Upper lobe of left lung (tissue), 6 donors: ENCODE measurements around the gene WDR37. TPM values are rescaled to one million over a fixed set of nuclear protein-coding genes. Genes with fewer than 3 reads are reported as not detected.

ENCODE experiments used
- ATAC-seq, 2 donors: fragments of 200-7000 bp; cut with Tn5 transposase; one replicate each; pipeline ENCODE4 v1.9.1; 2022; ENCODE audit warnings: mild to moderate bottlenecking in 2 of 2, moderate library complexity in 2 of 2; ENCODE audit not compliant: low FRiP score in 2 of 2
- DNase-seq, 2 donors: peaks; one replicate each; pipeline ENCODE4 v3.0.0-alpha.2; 2019 to 2020
- H3K27ac ChIP-seq, 4 donors: fragments of 200-600 bp; sonication (generic); one replicate each; pipeline ENCODE4 v1.5.1; 2016 to 2019
- H3K27me3 ChIP-seq, 4 donors: fragments of 200-600 bp; sonication (generic); one replicate each; pipeline ENCODE4 v1.5.1; 2017 to 2019
- H3K36me3 ChIP-seq, 4 donors: fragments of 200-600 bp; sonication (generic); one replicate each; pipeline ENCODE4 v1.5.1; 2016 to 2019
- H3K4me1 ChIP-seq, 4 donors: fragments of 200-600 bp; sonication (generic); one replicate each; pipeline ENCODE4 v1.5.1; 2018 to 2019
- H3K4me3 ChIP-seq, 4 donors: fragments of 200-600 bp; sonication (generic); one replicate each; pipeline ENCODE4 v1.5.1; 2017 to 2019; ENCODE audit warnings: mild to moderate bottlenecking in 2 of 4, moderate library complexity in 1 of 4
- H3K9me3 ChIP-seq, 4 donors: fragments of 200-600 bp; sonication (generic); one replicate each; pipeline ENCODE4 v1.5.1; 2018 to 2019
- CTCF ChIP-seq, 6 experiments: fragments of 450-650 bp in 4 of 6; fragments of 200-600 bp in 2 of 6; sonication (generic) in 2 of 6; IDR thresholded peaks; one replicate each; pipeline ENCODE4 v1.5.1; 2016 to 2019; ENCODE audit warnings: antibody characterized with exemption in 6 of 6
- EP300 ChIP-seq, 4 donors: sonication (generic); formaldehyde crosslinking; IDR thresholded peaks; one replicate each; pipeline ENCODE4 v1.5.1; 2017; ENCODE audit warnings: antibody characterized with exemption in 4 of 4, control low read depth in 2 of 4
- POLR2A ChIP-seq, 4 donors: fragments of 450-650 bp; IDR thresholded peaks; one replicate each; pipeline ENCODE4 v1.5.1; 2016 to 2017; ENCODE audit warnings: antibody characterized with exemption in 4 of 4, mild to moderate bottlenecking in 2 of 4
- POLR2AphosphoS5 ChIP-seq, 2 donors: sonication (generic); formaldehyde crosslinking; IDR thresholded peaks; one replicate each; pipeline ENCODE4 v1.5.1; 2017; ENCODE audit warnings: antibody characterized with exemption in 2 of 2
- WGBS, 2 donors: methylation state at CpG; one replicate each; pipeline ENCODE4 v1.1.5; 2017 to 2018; 5-methylcytosine and 5-hydroxymethylcytosine counted together
- total RNA-seq, 6 donors: library from RNA; depleted of rRNA in 4 of 6; stranded (reverse); fragments of >200 nt in 4 of 6; gene quantifications; one replicate each; pipeline versions ENCODE4 v1.1.0 to v1.2.1, GENCODE V29; 2016 to 2021
- donor health status: DM: no; HTN: no; CAD: no; lungs with moderate emphysema.
- donor health status: DM: no; HTN: yes; CAD: no; lungs with severe emphysema.

Gene WDR37
- total RNA-seq, 6 donors from 2014 or later: 18.1 to 31.4 (median 19.9) TPM

DNA sequence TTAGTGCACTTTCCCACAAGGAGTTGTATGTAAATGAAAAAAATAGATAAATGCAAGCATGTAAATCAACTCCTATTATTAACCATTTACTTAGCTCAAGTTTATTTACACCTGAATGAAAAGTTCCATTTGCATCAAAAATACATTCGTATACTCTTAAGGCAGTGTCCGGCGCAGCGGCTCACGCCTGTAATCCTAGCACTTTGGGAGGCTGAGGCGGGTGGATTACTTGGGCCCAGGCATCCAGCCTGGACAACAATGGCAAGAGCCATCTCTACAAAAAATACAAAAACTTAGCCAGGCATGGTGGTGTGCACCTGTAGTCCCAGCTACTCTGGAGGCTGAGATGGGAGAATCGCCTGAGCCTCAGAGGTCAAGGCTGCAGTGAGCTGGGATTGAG, 26.3 kb upstream of the WDR37 start:
- Histone ChIP-seq H3K4me3 (no peak overlapping the region), H3K36me3 (no peaks in the 10 kb centered on the region), H3K27me3 (no peaks in the 10 kb centered on the region), H3K4me1 (no peaks in the 10 kb centered on the region), H3K27ac (no peak overlapping the region), H3K9me3 (no peaks in the 10 kb centered on the region)
- WGBS, 2 donors: 97 to 98% methylated on average over 7 of the region's 7 CpGs
- ATAC-seq: no peak
- TF ChIP-seq POLR2AphosphoS5 (IDR thresholded peaks at IDR 0.05) (no peak), EP300 (IDR thresholded peaks at IDR 0.05) (no peak), CTCF (IDR thresholded peaks at IDR 0.05) (no peak), POLR2A (IDR thresholded peaks at IDR 0.05) (no peak)
- DNase-seq: no peak

- Histone ChIP-seq H3K27me3 (no peaks in the 10 kb centered on the region), H3K4me1 (no peaks in the 10 kb centered on the region), H3K27ac (no peak overlapping the region), H3K9me3 (no peaks in the 10 kb centered on the region), H3K36me3 (peaks cover 0 to 18% (median 5%) of the 10 kb centered on the region in 4 donors), H3K4me3 (no peak overlapping the region)
- WGBS, 2 donors: 90 to 100% methylated on average over 1 of the region's 1 CpG
- ATAC-seq: no peak
- TF ChIP-seq POLR2AphosphoS5 (IDR thresholded peaks at IDR 0.05): no peak
- TF ChIP-seq CTCF (IDR thresholded peaks at IDR 0.05): no peak
- no peak for TF ChIP-seq EP300 (IDR thresholded peaks at IDR 0.05)
- no peak for TF ChIP-seq POLR2A (IDR thresholded peaks at IDR 0.05)
- DNase-seq: no peak
Observed at GRCh38 chr10:1033601-1034000, 22.6 kb upstream of the WDR37 start.

- 90 to 97% methylated on average over 3 of the region's 3 CpGs for WGBS, 2 donors
- Histone ChIP-seq H3K27me3 (no peaks in the 10 kb centered on the region), H3K36me3 (peaks cover under 1 to 27% (median 11%) of the 10 kb centered on the region in 4 donors), H3K4me3 (no peak overlapping the region), H3K4me1 (no peaks in the 10 kb centered on the region), H3K9me3 (no peaks in the 10 kb centered on the region), H3K27ac (no peak overlapping the region)
- TF ChIP-seq POLR2A (IDR thresholded peaks at IDR 0.05) (no peak), EP300 (IDR thresholded peaks at IDR 0.05) (no peak), CTCF (IDR thresholded peaks at IDR 0.05) (no peak)
- no peak for DNase-seq
- no peak for ATAC-seq
Observed at GRCh38 chr10:1034758-1035157, 21.4 kb upstream of the WDR37 start.

DNA sequence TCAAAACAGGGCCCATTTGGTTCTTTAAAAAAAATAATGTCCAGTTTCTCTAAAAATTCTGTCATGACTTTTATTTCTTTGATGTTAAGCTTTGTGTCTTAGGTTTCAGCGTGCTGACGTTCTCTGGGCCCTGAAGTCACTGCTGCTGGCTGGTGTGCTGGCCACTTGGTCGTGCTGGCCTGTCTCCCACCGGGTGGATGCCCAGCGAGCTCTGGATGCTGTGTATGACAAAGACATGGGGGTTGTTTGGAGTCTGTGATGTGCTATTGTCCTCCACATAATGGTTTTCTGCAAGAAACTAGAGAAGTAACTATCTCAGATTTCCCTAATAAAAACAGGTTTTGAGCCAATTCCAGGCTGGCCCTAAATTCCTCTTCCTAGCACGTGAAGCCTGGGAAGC, 21.0 kb upstream of the WDR37 start:
- no peak overlapping the region for H3K27ac ChIP-seq

More for the DNA sequence above, 21.0 kb upstream of the WDR37 start:
- ATAC-seq (no peak), DNase-seq (no peak)
- H3K9me3 ChIP-seq: no peaks in the 10 kb centered on the region
- H3K4me1 ChIP-seq: no peaks in the 10 kb centered on the region
- H3K36me3 ChIP-seq: peaks cover 4 to 31% (median 12%) of the 10 kb centered on the region in 4 donors
- no peak for TF ChIP-seq CTCF (IDR thresholded peaks at IDR 0.05)
- TF ChIP-seq POLR2A (IDR thresholded peaks at IDR 0.05): no peak
- TF ChIP-seq POLR2AphosphoS5 (IDR thresholded peaks at IDR 0.05): no peak
- no peak for TF ChIP-seq EP300 (IDR thresholded peaks at IDR 0.05)
- no peak overlapping the region for H3K4me3 ChIP-seq
- H3K27me3 ChIP-seq: no peaks in the 10 kb centered on the region
- WGBS, 2 donors: 87 to 93% methylated on average over 6 of the region's 6 CpGs
